IPS DF 4.7 (cell line): ENCODE data around the gene ERC1.
A peak's percentile ranks its signal among the peaks of the same experiment; 100 is the strongest.

Experiments
- DNase-seq: peaks from one replicate; pipeline ENCODE4 v3.0.0-alpha.2; 2013; ENCODE audit warnings: low spot score; ENCODE audit errors: extremely low read depth

ERC1 gene

GRCh38 chr12:990661-991349, at the start of gene ERC1:
TSS of gene ERC1 (plus strand) at chr12:991223. CDS start at chr12:1027904, 36,681 bp downstream.
- no peak for DNase-seq

- DNase-seq: no peak
Measured at GRCh38 chr12:943051-943450, 48.0 kb upstream of the ERC1 start.

- no peak for DNase-seq
Measured at GRCh38 chr12:944211-944610, 46.8 kb upstream of the ERC1 start.

GRCh38 chr12:946212-946611, 44.8 kb upstream of the ERC1 start:
- DNase-seq: no peak

- no peak for DNase-seq
Measured at GRCh38 chr12:946631-947030, 44.4 kb upstream of the ERC1 start.

- no peak for DNase-seq
Measured at GRCh38 chr12:948238-948637, 42.8 kb upstream of the ERC1 start.

GRCh38 chr12:949453-950191, 41.4 kb upstream of the ERC1 start, which contains the start of gene RAD52:
TSS of gene RAD52 (minus strand) at chr12:949694. CDS start at chr12:933058, 16,636 bp downstream.
- DNase-seq: peak; percentile 96

- DNase-seq: no peak
Measured at GRCh38 chr12:951176-951575, 39.8 kb upstream of the ERC1 start.

- DNase-seq: no peak
Measured at GRCh38 chr12:953776-954175, 37.2 kb upstream of the ERC1 start.

GRCh38 chr12:954741-955140, 36.3 kb upstream of the ERC1 start:
- DNase-seq: no peak

- DNase-seq: no peak
Measured at GRCh38 chr12:955939-956338, 35.1 kb upstream of the ERC1 start.

- no peak for DNase-seq
Measured at GRCh38 chr12:958588-959123, 32.4 kb upstream of the ERC1 start.

GRCh38 chr12:966724-967123, 24.3 kb upstream of the ERC1 start:
- DNase-seq: no peak

GRCh38 chr12:967641-968040, 23.4 kb upstream of the ERC1 start:
- DNase-seq: no peak

- DNase-seq: no peak
Measured at GRCh38 chr12:968545-968944, 22.5 kb upstream of the ERC1 start.

- DNase-seq: no peak
Measured at GRCh38 chr12:969821-970220, 21.2 kb upstream of the ERC1 start.

GRCh38 chr12:971991-972390, 19.0 kb upstream of the ERC1 start:
- DNase-seq: no peak

- no peak for DNase-seq
Measured at GRCh38 chr12:974271-974862, 16.7 kb upstream of the ERC1 start.

- no peak for DNase-seq
Measured at GRCh38 chr12:976644-977043, 14.4 kb upstream of the ERC1 start.

GRCh38 chr12:977156-977555, 13.9 kb upstream of the ERC1 start:
- DNase-seq: no peak

GRCh38 chr12:979349-979748, 11.7 kb upstream of the ERC1 start:
- DNase-seq: no peak

- DNase-seq: no peak
Measured at GRCh38 chr12:981176-981828, 9.7 kb upstream of the ERC1 start.
